Measurements from ENCODE around the gene QRSL1.
"Not testable (repeated sequence)": the region's sequence is repeated elsewhere in the genome, so short reads cannot be mapped to it uniquely, and the experiment has no call there.

The QRSL1 gene

GRCh38 chr6:106701201-106701600, 71.8 kb downstream of the QRSL1 start:
- not testable (repeated sequence) for H2AFZ ChIP-seq (ENCODE audit: low read depth, low read length); H2BK15ac ChIP-seq (ENCODE audit: low read depth, poor library complexity, severe bottlenecking); DNase-seq; H3K36me3 ChIP-seq (ENCODE audit: control insufficient read depth in 1 of 2, insufficient read depth in 2 of 2, low read depth in 1 of 2, low read length in 2 of 2); H2BK5ac ChIP-seq (ENCODE audit: low read depth, low read length, poor library complexity, severe bottlenecking); H2BK120ac ChIP-seq (ENCODE audit: low read depth, low read length); H3K9me3 ChIP-seq (ENCODE audit: control insufficient read depth, low read length); H4K91ac ChIP-seq (ENCODE audit: low read length); H2BK12ac ChIP-seq (ENCODE audit: low read length in 2 of 2); H3K27ac ChIP-seq (ENCODE audit: low read length, poor library complexity, severe bottlenecking); H2AK5ac ChIP-seq (ENCODE audit: low read length, severe bottlenecking); H3K4me3 ChIP-seq (ENCODE audit: insufficient read depth in 1 of 2, low read depth in 1 of 2, low read length in 2 of 2); H3K23ac ChIP-seq (ENCODE audit: low read length in 2 of 2); H3K4me1 ChIP-seq (ENCODE audit: control insufficient read depth, insufficient read depth, low read depth, low read length); H3K4me2 ChIP-seq (ENCODE audit: low read length, poor library complexity, severe bottlenecking); H4K8ac ChIP-seq (ENCODE audit: low read length); H3K9ac ChIP-seq (ENCODE audit: low read length); H3K4ac ChIP-seq (ENCODE audit: low read depth in 1 of 2, low read length in 2 of 2); H3K18ac ChIP-seq (ENCODE audit: low read depth in 1 of 2, low read length in 2 of 2); H3K14ac ChIP-seq (ENCODE audit: low read length in 2 of 2); H3K79me1 ChIP-seq (replicated peaks; ENCODE audit: low read length, poor library complexity, severe bottlenecking)
- WGBS: 81% methylated on average over 3 of the region's 3 CpGs
- peaks cover 0 to 35% of the 10 kb centered on the region in 2 experiments for H3K27me3 ChIP-seq (ENCODE audit: control insufficient read depth in 1 of 2, insufficient read depth in 1 of 2, low read length in 2 of 2)

DNA sequence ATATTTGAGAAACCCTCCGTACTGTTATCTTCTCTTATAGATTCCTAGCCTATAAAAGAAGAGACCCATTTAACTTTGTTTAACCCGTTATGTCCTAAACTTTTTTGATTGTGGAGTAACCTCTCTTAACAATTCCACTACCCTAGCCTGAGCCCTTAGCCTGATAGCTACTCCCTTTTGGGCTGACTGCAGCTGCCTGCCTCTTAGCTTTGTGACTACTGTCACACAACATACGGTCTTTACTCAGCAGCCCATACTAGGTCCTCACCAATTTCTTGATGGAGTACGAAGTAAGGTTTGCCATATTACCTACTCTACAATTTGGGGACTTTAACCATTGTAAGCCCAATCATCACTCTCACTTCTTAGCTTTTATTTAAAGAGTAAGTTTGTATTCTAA, 72.7 kb downstream of the QRSL1 start:
- H3K18ac ChIP-seq (ENCODE audit: low read depth in 1 of 2, low read length in 2 of 2): no peak overlapping the region
- no peak overlapping the region for H3K14ac ChIP-seq (ENCODE audit: low read length in 2 of 2)
- WGBS: 85% methylated on average over 3 of the region's 4 CpGs

DNA sequence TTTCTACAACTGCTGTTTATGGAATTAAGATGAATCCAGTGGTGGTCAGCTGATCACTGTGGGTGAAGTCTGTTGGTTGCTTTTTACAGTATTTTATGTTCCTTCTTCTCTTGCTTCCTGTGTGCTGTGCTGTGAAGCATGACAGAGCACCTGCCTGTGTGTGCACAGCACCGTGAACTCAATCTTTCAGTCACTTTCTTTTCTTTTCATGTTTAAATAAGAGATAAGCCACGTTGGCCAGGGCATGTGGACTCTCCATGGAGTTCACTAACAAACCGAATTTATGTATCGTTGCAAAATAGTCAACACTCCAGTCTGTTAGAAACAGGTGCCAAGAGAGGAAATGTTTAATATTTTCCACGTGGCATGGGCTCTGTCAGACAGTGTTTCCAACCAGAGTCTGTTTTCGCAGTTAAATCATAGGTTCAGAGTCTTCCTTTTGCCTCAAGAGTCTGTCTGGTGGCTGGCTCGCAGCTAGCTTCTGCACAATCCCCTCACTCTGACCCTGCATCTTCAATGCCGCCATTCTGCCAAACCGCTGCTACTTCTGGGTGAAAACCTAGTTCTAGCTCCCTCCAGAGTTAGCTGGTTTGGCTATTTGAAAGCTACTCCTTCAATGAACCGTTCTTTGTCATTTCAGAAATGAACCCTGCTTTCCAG, 73.2 kb downstream of the QRSL1 start:
- Histone ChIP-seq H3K18ac (ENCODE audit: low read depth in 1 of 2, low read length in 2 of 2) (no peak overlapping the region), H2BK12ac (ENCODE audit: low read length in 2 of 2) (no peak overlapping the region)

More for the DNA sequence above, 72.7 kb downstream of the QRSL1 start:
- Histone ChIP-seq H2BK120ac (ENCODE audit: low read depth, low read length) (no peak overlapping the region), H2BK15ac (ENCODE audit: low read depth, poor library complexity, severe bottlenecking) (no peak overlapping the region), H3K36me3 (ENCODE audit: control insufficient read depth in 1 of 2, insufficient read depth in 2 of 2, low read depth in 1 of 2, low read length in 2 of 2) (no peaks in the 10 kb centered on the region), H2BK5ac (ENCODE audit: low read depth, low read length, poor library complexity, severe bottlenecking) (no peak overlapping the region), H3K4me2 (ENCODE audit: low read length, poor library complexity, severe bottlenecking) (no peak overlapping the region), H3K23ac (ENCODE audit: low read length in 2 of 2) (no peak overlapping the region), H3K4me1 (ENCODE audit: control insufficient read depth, insufficient read depth, low read depth, low read length) (no peaks in the 10 kb centered on the region), H3K27me3 (ENCODE audit: control insufficient read depth in 1 of 2, insufficient read depth in 1 of 2, low read length in 2 of 2) (peaks cover 0 to 32% of the 10 kb centered on the region in 2 experiments), H4K91ac (ENCODE audit: low read length) (no peak overlapping the region), H3K79me1 (replicated peaks; ENCODE audit: low read length, poor library complexity, severe bottlenecking) (no peaks in the 10 kb centered on the region), H3K4me3 (ENCODE audit: insufficient read depth in 1 of 2, low read depth in 1 of 2, low read length in 2 of 2) (no peak overlapping the region), H3K4ac (ENCODE audit: low read depth in 1 of 2, low read length in 2 of 2) (no peak overlapping the region), H3K9me3 (ENCODE audit: control insufficient read depth, low read length) (no peaks in the 10 kb centered on the region), H2AFZ (ENCODE audit: low read depth, low read length) (no peak overlapping the region), H3K27ac (ENCODE audit: low read length, poor library complexity, severe bottlenecking) (no peak overlapping the region), H2AK5ac (ENCODE audit: low read length, severe bottlenecking) (no peak overlapping the region), H4K8ac (ENCODE audit: low read length) (no peak overlapping the region), H3K9ac (ENCODE audit: low read length) (no peak overlapping the region), H2BK12ac (ENCODE audit: low read length in 2 of 2) (no peak overlapping the region)
- no peak for DNase-seq

GRCh38 chr6:106704327-106704726, 74.9 kb downstream of the QRSL1 start:
- H3K9me3 ChIP-seq (ENCODE audit: control insufficient read depth, low read length): no peaks in the 10 kb centered on the region
- H3K4ac ChIP-seq (ENCODE audit: low read depth in 1 of 2, low read length in 2 of 2): no peak overlapping the region
- no peak overlapping the region for H3K9ac ChIP-seq (ENCODE audit: low read length)
- H3K23ac ChIP-seq (ENCODE audit: low read length in 2 of 2): no peak overlapping the region
- no peaks in the 10 kb centered on the region for H3K79me1 ChIP-seq (replicated peaks; ENCODE audit: low read length, poor library complexity, severe bottlenecking)
- no peak overlapping the region for H3K27ac ChIP-seq (ENCODE audit: low read length, poor library complexity, severe bottlenecking)
- no peak overlapping the region for H4K8ac ChIP-seq (ENCODE audit: low read length)
- H2AK5ac ChIP-seq (ENCODE audit: low read length, severe bottlenecking): no peak overlapping the region
- no peak overlapping the region for H4K91ac ChIP-seq (ENCODE audit: low read length)
- no peak overlapping the region for H3K4me2 ChIP-seq (ENCODE audit: low read length, poor library complexity, severe bottlenecking)
- no peaks in the 10 kb centered on the region for H3K36me3 ChIP-seq (ENCODE audit: control insufficient read depth in 1 of 2, insufficient read depth in 2 of 2, low read depth in 1 of 2, low read length in 2 of 2)
- no peaks in the 10 kb centered on the region for H3K4me1 ChIP-seq (ENCODE audit: control insufficient read depth, insufficient read depth, low read depth, low read length)
- no peak overlapping the region for H2BK120ac ChIP-seq (ENCODE audit: low read depth, low read length)
- no peak overlapping the region for H2BK5ac ChIP-seq (ENCODE audit: low read depth, low read length, poor library complexity, severe bottlenecking)
- H3K14ac ChIP-seq (ENCODE audit: low read length in 2 of 2): no peak overlapping the region
- no peak overlapping the region for H2BK15ac ChIP-seq (ENCODE audit: low read depth, poor library complexity, severe bottlenecking)
- H2BK12ac ChIP-seq (ENCODE audit: low read length in 2 of 2): no peak overlapping the region
- H2AFZ ChIP-seq (ENCODE audit: low read depth, low read length): no peak overlapping the region
- no peak for DNase-seq
- 85% methylated on average over 4 of the region's 4 CpGs for WGBS
- H3K18ac ChIP-seq (ENCODE audit: low read depth in 1 of 2, low read length in 2 of 2): no peak overlapping the region
- H3K4me3 ChIP-seq (ENCODE audit: insufficient read depth in 1 of 2, low read depth in 1 of 2, low read length in 2 of 2): no peak overlapping the region
- peaks cover 0 to 25% of the 10 kb centered on the region in 2 experiments for H3K27me3 ChIP-seq (ENCODE audit: control insufficient read depth in 1 of 2, insufficient read depth in 1 of 2, low read length in 2 of 2)

More for the DNA sequence above, 73.2 kb downstream of the QRSL1 start:
- H3K9ac ChIP-seq (ENCODE audit: low read length): no peak overlapping the region
- no peaks in the 10 kb centered on the region for H3K36me3 ChIP-seq (ENCODE audit: control insufficient read depth in 1 of 2, insufficient read depth in 2 of 2, low read depth in 1 of 2, low read length in 2 of 2)
- no peak overlapping the region for H4K8ac ChIP-seq (ENCODE audit: low read length)
- no peak overlapping the region for H2AFZ ChIP-seq (ENCODE audit: low read depth, low read length)
- H3K4me1 ChIP-seq (ENCODE audit: control insufficient read depth, insufficient read depth, low read depth, low read length): no peaks in the 10 kb centered on the region
- H3K4me3 ChIP-seq (ENCODE audit: insufficient read depth in 1 of 2, low read depth in 1 of 2, low read length in 2 of 2): no peak overlapping the region
- no peak overlapping the region for H3K4me2 ChIP-seq (ENCODE audit: low read length, poor library complexity, severe bottlenecking)
- no peak overlapping the region for H3K14ac ChIP-seq (ENCODE audit: low read length in 2 of 2)
- no peak for DNase-seq
- 76% methylated on average over 10 of the region's 10 CpGs for WGBS
- no peak overlapping the region for H2BK5ac ChIP-seq (ENCODE audit: low read depth, low read length, poor library complexity, severe bottlenecking)
- peaks cover 0 to 29% of the 10 kb centered on the region in 2 experiments for H3K27me3 ChIP-seq (ENCODE audit: control insufficient read depth in 1 of 2, insufficient read depth in 1 of 2, low read length in 2 of 2)
- no peak overlapping the region for H2BK120ac ChIP-seq (ENCODE audit: low read depth, low read length)
- H3K4ac ChIP-seq (ENCODE audit: low read depth in 1 of 2, low read length in 2 of 2): no peak overlapping the region
- H4K91ac ChIP-seq (ENCODE audit: low read length): no peak overlapping the region
- no peaks in the 10 kb centered on the region for H3K79me1 ChIP-seq (replicated peaks; ENCODE audit: low read length, poor library complexity, severe bottlenecking)
- no peak overlapping the region for H2BK15ac ChIP-seq (ENCODE audit: low read depth, poor library complexity, severe bottlenecking)
- no peak overlapping the region for H3K23ac ChIP-seq (ENCODE audit: low read length in 2 of 2)
- no peaks in the 10 kb centered on the region for H3K9me3 ChIP-seq (ENCODE audit: control insufficient read depth, low read length)
- no peak overlapping the region for H3K27ac ChIP-seq (ENCODE audit: low read length, poor library complexity, severe bottlenecking)
- no peak overlapping the region for H2AK5ac ChIP-seq (ENCODE audit: low read length, severe bottlenecking)

All from mesenchymal stem cell (in vitro differentiated cells and primary cell).